HCT116 (cell line): ENCODE data around the gene INPP5B. TPM values are rescaled to one million over a fixed set of nuclear protein-coding genes. Genes with fewer than 3 reads are reported as not detected.
"Not testable (repeated sequence)": the region's sequence is repeated elsewhere in the genome, so short reads cannot be mapped to it uniquely, and the experiment has no call there.

Source experiments
- ATAC-seq: fragments of 200-7000 bp; cut with Tn5 transposase; 2 replicates; pipeline ENCODE4 v1.9.1; 2020; ENCODE audit warnings: mild to moderate bottlenecking, moderate library complexity
- BruUV-seq: library from RNA; stranded (reverse); fragments of 400-500 nt; replicated peaks from 2 replicates; lab custom pipeline; 2021; lab: Mats Ljungman, UMichigan
- CTCF ChIA-PET: fragments of 300-600 bp; sonication (Branson Sonifier 250); formaldehyde crosslinking; loops from one replicate; lab custom pipeline; 2021; ENCODE audit warnings: antibody characterized with exemption; lab: Charles Lee
- POLR2A ChIA-PET: fragments of 300-600, 350-600 bp; sonication (Branson Sonifier 250); formaldehyde crosslinking; loops from one replicate; lab custom pipeline; 2021; ENCODE audit warnings: antibody characterized with exemption; lab: Charles Lee
- RAD21 ChIA-PET, 2 experiments: fragments of 300-600 bp; sonication (Branson Sonifier 250); formaldehyde crosslinking; loops; one replicate each; lab custom pipeline; 2023; ENCODE audit warnings: low total read pairs in 2 of 2; ENCODE audit not compliant: uncharacterized antibody in 2 of 2, unreplicated experiment in 2 of 2, low non-redundant PET in 1 of 2; lab: Charles Lee
- DNase-seq: peaks from one replicate; pipeline ENCODE4 v3.0.0-alpha.2; 2010; ENCODE audit warnings: low read depth, low spot score
- H2AFZ ChIP-seq: fragments of 200-600 bp; shearing (Covaris generic), sonication (generic); 2 replicates; pipeline ENCODE4 v1.6.1; 2017; ENCODE audit warnings: low read depth, mixed run types, mixed read lengths, antibody characterized with exemption, low read length; ENCODE audit not compliant: poor library complexity, severe bottlenecking
- H3K27ac ChIP-seq: 2 replicates; pipeline ENCODE4 v1.5.1; 2012; ENCODE audit warnings: low read depth, low read length
- H3K27me3 ChIP-seq: fragments of 200-600 bp; sonication (generic); 2 replicates; pipeline ENCODE4 v1.6.1; 2016; ENCODE audit warnings: mixed run types, low read length, mixed read lengths; ENCODE audit not compliant: insufficient read depth
- H3K36me3 ChIP-seq, 2 experiments: fragments of 200-500 bp in 1 of 2; fragments of 200-600 bp in 1 of 2; sonication (Bioruptor generic) in 1 of 2; sonication (generic) in 1 of 2; 2 replicates each; pipeline versions ENCODE4 v1.5.1 to v1.6.1; 2014 to 2016; ENCODE audit warnings: low read length in 2 of 2, inconsistent platforms in 1 of 2, mixed read lengths in 1 of 2, mixed run types in 1 of 2; ENCODE audit not compliant: insufficient read depth in 2 of 2, control insufficient read depth in 1 of 2
- H3K4me1 ChIP-seq, 2 experiments: fragments of 200-600 bp in 1 of 2; sonication (generic) in 1 of 2; 2 replicates each; pipeline versions ENCODE4 v1.5.1 to v1.6.1; 2012 to 2017; ENCODE audit warnings: low read length in 2 of 2, inconsistent platforms in 1 of 2, mild to moderate bottlenecking in 1 of 2, mixed read lengths in 1 of 2, mixed run types in 1 of 2, moderate library complexity in 1 of 2; ENCODE audit not compliant: insufficient read depth in 2 of 2, control insufficient read depth in 1 of 2
- H3K4me2 ChIP-seq: fragments of 200-600 bp; sonication (generic); 2 replicates; pipeline ENCODE4 v1.6.1; 2017; ENCODE audit warnings: mixed run types, low read length, mixed read lengths
- H3K4me3 ChIP-seq, 2 experiments: fragments of 200-600 bp in 1 of 2; sonication (generic) in 1 of 2; replicated peaks in 1 of 2; 2 replicates each; pipeline ENCODE4 v1.5.1; 2011 to 2016; ENCODE audit warnings: low read length in 2 of 2, control low read depth in 1 of 2, low read depth in 1 of 2, mild to moderate bottlenecking in 1 of 2, mixed read lengths in 1 of 2, mixed run types in 1 of 2
- H3K79me2 ChIP-seq: fragments of 200-600 bp; sonication (generic); 2 replicates; pipeline ENCODE4 v1.6.1; 2017; ENCODE audit warnings: mild to moderate bottlenecking, mixed run types, low read length, moderate library complexity, mixed read lengths; ENCODE audit not compliant: insufficient read depth
- H3K9ac ChIP-seq: fragments of 200-600 bp; sonication (generic); 2 replicates; pipeline ENCODE4 v1.6.1; 2016; ENCODE audit warnings: low read length, mixed read lengths
- H3K9me2 ChIP-seq: fragments of 200-600 bp; sonication (generic), shearing (Covaris generic); 2 replicates; pipeline ENCODE4 v1.6.1; 2017; ENCODE audit warnings: mixed run types, mild to moderate bottlenecking, moderate library complexity; ENCODE audit not compliant: insufficient read depth
- H3K9me3 ChIP-seq, 2 experiments: fragments of 200-500 bp in 1 of 2; fragments of 200-600 bp in 1 of 2; sonication (Bioruptor generic) in 1 of 2; sonication (generic) in 1 of 2; 2 replicates each; pipeline ENCODE4 v1.6.1; 2014 to 2017; ENCODE audit warnings: low read length in 2 of 2, mixed read lengths in 2 of 2, inconsistent platforms in 1 of 2, low read depth in 1 of 2, mild to moderate bottlenecking in 1 of 2, mixed run types in 1 of 2, moderate library complexity in 1 of 2; ENCODE audit not compliant: control insufficient read depth in 1 of 2, insufficient read depth in 1 of 2
- H4K20me1 ChIP-seq: fragments of 200-600 bp; sonication (generic), shearing (Covaris generic); 2 replicates; pipeline ENCODE4 v1.6.1; 2017; ENCODE audit warnings: mixed run types, mild to moderate bottlenecking, moderate library complexity; ENCODE audit not compliant: insufficient read depth
- CBX3 ChIP-seq: IDR thresholded peaks from 2 replicates; pipeline ENCODE4 v1.6.1; 2012; ENCODE audit warnings: low read depth
- CEBPB ChIP-seq: IDR thresholded peaks from 2 replicates; pipeline ENCODE4 v1.6.1; 2012; ENCODE audit warnings: low read depth
- CTCF ChIP-seq, 3 experiments: fragments of 200-600 bp in 1 of 3; sonication (generic) in 1 of 3; IDR thresholded peaks in 2 of 3; conservative IDR thresholded peaks in 1 of 3; 2 replicates each; pipeline ENCODE4 v1.5.1; 2012 to 2017; ENCODE audit warnings: low read depth in 2 of 3, low read length in 2 of 3, antibody characterized with exemption in 1 of 3, borderline replicate concordance in 1 of 3, control low read depth in 1 of 3, mild to moderate bottlenecking in 1 of 3, mixed read lengths in 1 of 3, mixed run types in 1 of 3, moderate library complexity in 1 of 3; ENCODE audit not compliant: insufficient read depth in 1 of 3
- EGR1 ChIP-seq: IDR thresholded peaks from 2 replicates; pipeline ENCODE4 v1.6.1; 2012; ENCODE audit warnings: low read depth
- ELF1 ChIP-seq: IDR thresholded peaks from 2 replicates; pipeline ENCODE4 v1.6.1; 2012; ENCODE audit warnings: low read depth, borderline replicate concordance
- EZH2 ChIP-seq: fragments of 200-600 bp; sonication (generic); IDR thresholded peaks from 2 replicates; pipeline ENCODE4 v1.6.1; 2017; ENCODE audit warnings: antibody characterized with exemption, mixed run types
- EZH2phosphoT487 ChIP-seq: fragments of 200-600 bp; IDR thresholded peaks from 2 replicates; pipeline ENCODE4 v1.6.1; 2018; ENCODE audit warnings: antibody characterized with exemption, borderline replicate concordance
- FOSL1 ChIP-seq: IDR thresholded peaks from 2 replicates; pipeline ENCODE4 v1.6.1; 2012; ENCODE audit warnings: low read depth
- JUND ChIP-seq: IDR thresholded peaks from 2 replicates; pipeline ENCODE4 v1.6.1; 2012
- POLR2AphosphoS5 ChIP-seq: IDR thresholded peaks from 2 replicates; pipeline ENCODE4 v1.6.1; 2011; ENCODE audit warnings: mild to moderate bottlenecking, low read depth, low read length, moderate library complexity
- RAD21 ChIP-seq: IDR thresholded peaks from 2 replicates; pipeline ENCODE4 v1.6.1; 2012; ENCODE audit warnings: low read depth, mild to moderate bottlenecking
- SIN3A ChIP-seq: IDR thresholded peaks from 2 replicates; pipeline ENCODE4 v1.6.1; 2012; ENCODE audit warnings: low read depth
- SP1 ChIP-seq: IDR thresholded peaks from 2 replicates; pipeline ENCODE4 v1.6.1; 2012; ENCODE audit warnings: low read depth
- SRF ChIP-seq: IDR thresholded peaks from 2 replicates; pipeline ENCODE4 v1.6.1; 2012; ENCODE audit warnings: low read depth
- TCF7L2 ChIP-seq: IDR thresholded peaks from 2 replicates; pipeline ENCODE4 v1.7.0; 2011; ENCODE audit warnings: borderline replicate concordance, inconsistent platforms; ENCODE audit not compliant: insufficient read depth, insufficient read length; ENCODE audit errors: extremely low read depth
- ZBTB33 ChIP-seq: IDR thresholded peaks from 2 replicates; pipeline ENCODE4 v1.6.1; 2011; ENCODE audit warnings: mild to moderate bottlenecking, low read length, moderate library complexity; ENCODE audit not compliant: insufficient replicate concordance; ENCODE audit errors: extremely low read depth
- ZFX ChIP-seq: fragments of 450-650 bp; IDR thresholded peaks from 2 replicates; pipeline ENCODE4 v1.6.1; 2017
- ZNF274 ChIP-seq: fragments of 200-500 bp; sonication (Bioruptor generic); IDR thresholded peaks from 2 replicates; pipeline ENCODE4 v1.6.1; 2014; ENCODE audit warnings: mild to moderate bottlenecking, low read depth, low read length, inconsistent platforms
- intact Hi-C: fragments of 100-400 bp; cut with micrococcal nuclease; formaldehyde crosslinking; loops from 2 replicates; pipeline ENCODE4 v1.10.0; 2022
- total RNA-seq: library from RNA; stranded (reverse); gene quantifications from one replicate; pipeline ENCODE4 v1.2.1, GENCODE V29; 2021; ENCODE audit not compliant: unreplicated experiment
- TF ChIP-seq, protein P1 (sequence below): IDR thresholded peaks from 2 replicates; pipeline ENCODE4 v1.6.1; 2012

Gene INPP5B
- total RNA-seq, 1 experiment from 2014 or later, result 20.8 TPM

- DNase-seq, H3K4me2 ChIP-seq, CTCF ChIA-PET, H3K9ac ChIP-seq, H3K9me2 ChIP-seq, H3K9me3 ChIP-seq, POLR2A ChIA-PET, BruUV-seq, H4K20me1 ChIP-seq, RAD21 ChIA-PET, H3K27ac ChIP-seq, H3K79me2 ChIP-seq, H3K27me3 ChIP-seq, H3K4me1 ChIP-seq, H2AFZ ChIP-seq, H3K4me3 ChIP-seq: not testable (repeated sequence)
- intact Hi-C loops, result loop anchor here (1.0 to 10.0 kb wide), 3 partner anchors 85 to 410 kb away; no protein-coding TSS in a partner anchor
- ATAC-seq, result peak; percentile 85
- H3K36me3 ChIP-seq, result peaks cover 42% of the 10 kb centered on the region in 2 experiments
- TF ChIP-seq CBX3, result 0 out of 2 replicates have a peak, but pooled peaks have one; percentile 27
- TF ChIP-seq CTCF (IDR thresholded peaks at IDR 0.05 in 2 of 3, conservative IDR thresholded peaks at IDR 0.05 in 1 of 3; ENCODE audit: borderline replicate concordance in 1 of 3, insufficient read depth in 1 of 3, low read depth in 2 of 3, low read length in 2 of 3), result peak; percentile 59 to 68 (median 65); a peak in 5 of 6 replicates
- 0 out of 2 replicates have a peak, but pooled peaks have one; percentile 10 for TF ChIP-seq EGR1
- TF ChIP-seq RAD21, result peak; percentile 83
Observed at GRCh38 chr1:37975083-37975482, 28.2 kb upstream of the INPP5B start.

GRCh38 chr1:37974567-37974966 is 27.7 kb upstream of the INPP5B start:
- H3K4me1 ChIP-seq, result no peaks in the 10 kb centered on the region
- ChIA-PET RAD21 (no interaction called here), CTCF (no interaction called here), POLR2A (no interaction called here)
- no peaks in the 10 kb centered on the region for H4K20me1 ChIP-seq
- no peaks in the 10 kb centered on the region for H3K27me3 ChIP-seq
- H3K4me2 ChIP-seq, result no peak overlapping the region
- H3K79me2 ChIP-seq, result peaks cover 9% of the 10 kb centered on the region
- no peak overlapping the region for H3K4me3 ChIP-seq
- no TSS peak for BruUV-seq
- H3K9me3 ChIP-seq, result no peaks in the 10 kb centered on the region
- H3K9ac ChIP-seq, result no peak overlapping the region
- no peak overlapping the region for H2AFZ ChIP-seq
- DNase-seq, result no peak
- no peak overlapping the region for H3K27ac ChIP-seq
- peaks cover 37 to 40% of the 10 kb centered on the region in 2 experiments for H3K36me3 ChIP-seq
- no peak for ATAC-seq
- H3K9me2 ChIP-seq, result no peaks in the 10 kb centered on the region
- intact Hi-C loops, result loop anchor here (10.0 kb wide), 1 partner anchor 410 kb away; no protein-coding TSS in a partner anchor
- no peak for TF ChIP-seq ZFX
- TF ChIP-seq POLR2AphosphoS5, result no peak
- no peak for TF ChIP-seq CBX3
- TF ChIP-seq SIN3A, result no peak
- no peak for TF ChIP-seq EGR1
- no peak for TF ChIP-seq CEBPB
- TF ChIP-seq, protein P1, sequence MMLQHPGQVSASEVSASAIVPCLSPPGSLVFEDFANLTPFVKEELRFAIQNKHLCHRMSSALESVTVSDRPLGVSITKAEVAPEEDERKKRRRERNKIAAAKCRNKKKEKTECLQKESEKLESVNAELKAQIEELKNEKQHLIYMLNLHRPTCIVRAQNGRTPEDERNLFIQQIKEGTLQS, result no peak
- no peak for TF ChIP-seq ELF1
- no peak for TF ChIP-seq RAD21
- no peak for TF ChIP-seq ZNF274
- TF ChIP-seq TCF7L2, result no peak
- no peak for TF ChIP-seq EZH2phosphoT487
- TF ChIP-seq FOSL1, result no peak
- TF ChIP-seq JUND, result no peak
- no peak for TF ChIP-seq ZBTB33
- no peak for TF ChIP-seq SRF
- no peak for TF ChIP-seq SP1
- TF ChIP-seq EZH2, result no peak
